HG03571 (cell line): Measurements from ENCODE around the gene PDCD1LG2.

Experiments used
- ATAC-seq: cut with Tn5 transposase; IDR thresholded peaks from one replicate; pipeline ENCODE4 v1.9.1; 2021; ENCODE audit not compliant: unreplicated experiment

The PDCD1LG2 gene

GRCh38 chr9:5608298-5609225 is 98.2 kb downstream of the PDCD1LG2 start:
- peak; percentile 47 for ATAC-seq

DNA sequence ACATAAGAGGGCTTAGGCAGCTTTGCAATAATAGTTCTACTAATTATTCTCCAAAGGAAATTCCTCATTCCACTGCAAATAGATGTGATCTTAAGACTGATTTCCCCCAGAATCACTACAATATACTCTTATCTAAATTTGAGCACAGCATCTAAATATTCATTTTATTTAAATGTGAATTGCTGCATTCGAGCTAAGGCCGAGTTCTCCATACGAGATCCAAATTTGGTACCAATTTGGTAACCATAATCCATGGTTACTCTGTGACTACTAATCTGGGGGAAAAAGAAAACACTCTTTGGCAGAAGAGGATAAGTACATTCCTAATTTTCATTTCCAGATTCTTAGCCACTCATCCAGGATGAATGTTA is 98.9 kb downstream of the PDCD1LG2 start:
- ATAC-seq, result no peak

- no peak for ATAC-seq
Observed at GRCh38 chr9:5610491-5610890, 100.2 kb downstream of the PDCD1LG2 start.

GRCh38 chr9:5611321-5612184 is 101.2 kb downstream of the PDCD1LG2 start:
- ATAC-seq, result no peak

DNA sequence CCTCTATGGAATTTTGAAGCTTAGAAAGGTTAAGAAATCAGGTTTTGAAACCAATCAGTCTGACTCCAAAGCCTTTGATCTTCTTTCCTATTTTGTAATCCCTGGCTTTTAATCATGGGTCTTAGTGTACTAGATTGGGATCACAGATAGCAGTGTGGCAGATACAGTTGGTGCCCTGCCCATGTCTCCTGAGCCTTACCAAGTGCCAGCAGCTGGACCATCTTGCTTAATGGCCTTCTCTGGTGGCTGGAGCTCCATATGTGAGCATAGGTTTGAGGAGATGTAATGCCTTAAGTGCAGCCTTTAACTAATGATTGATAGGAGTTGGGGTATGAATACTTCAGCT is 101.8 kb downstream of the PDCD1LG2 start:
- no peak for ATAC-seq

- ATAC-seq, result no peak
Observed at GRCh38 chr9:5614192-5614591, 103.9 kb downstream of the PDCD1LG2 start.

DNA sequence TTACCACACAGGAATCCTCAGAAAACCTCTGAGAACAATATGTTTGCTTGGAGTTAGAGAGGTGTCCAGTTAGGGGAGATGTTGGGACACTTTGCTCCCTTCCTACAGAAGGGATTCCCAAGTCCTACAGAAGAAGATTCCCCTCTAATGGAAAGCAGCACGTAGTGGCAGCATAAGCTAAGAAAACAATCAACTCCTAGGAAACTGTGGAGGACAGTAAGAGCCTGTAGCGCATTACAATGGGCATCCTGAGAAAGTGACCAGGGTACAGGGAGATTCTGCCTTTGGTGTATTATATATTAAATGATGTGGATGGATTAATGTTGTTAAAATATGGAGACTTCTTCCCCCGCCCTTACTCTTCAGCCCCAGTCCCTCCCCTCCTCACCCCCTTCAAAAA is 104.7 kb downstream of the PDCD1LG2 start:
- no peak for ATAC-seq

DNA sequence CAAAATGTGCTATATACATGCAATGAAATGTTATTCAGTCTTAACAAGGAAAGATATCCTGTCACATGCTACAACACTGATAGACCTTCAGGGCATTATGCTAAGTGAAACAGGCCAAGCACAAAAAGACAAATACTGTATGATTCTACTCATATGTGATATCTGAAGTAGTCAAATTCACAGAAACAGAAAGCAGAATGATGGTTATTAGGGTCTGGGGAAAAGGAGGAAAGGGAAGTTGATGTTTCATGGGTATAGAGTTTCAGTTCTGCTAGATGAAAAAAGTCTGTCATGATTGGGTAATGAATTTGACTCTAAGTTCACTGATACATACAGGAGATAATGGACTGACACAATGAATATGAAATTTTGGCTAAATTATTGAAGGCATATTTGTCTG is 107.4 kb downstream of the PDCD1LG2 start:
- peak; percentile 95 for ATAC-seq

- no peak for ATAC-seq
Observed at GRCh38 chr9:5620494-5620893, 110.2 kb downstream of the PDCD1LG2 start.
